ENCODE measurements around the gene TMEM154. TPM values are rescaled to one million over a fixed set of nuclear protein-coding genes. Genes with fewer than 3 reads are reported as not detected.

The TMEM154 gene
- total RNA-seq, 4 donors from 2014 or later, result 1.3 to 4.5 (median 2.9) TPM

DNA sequence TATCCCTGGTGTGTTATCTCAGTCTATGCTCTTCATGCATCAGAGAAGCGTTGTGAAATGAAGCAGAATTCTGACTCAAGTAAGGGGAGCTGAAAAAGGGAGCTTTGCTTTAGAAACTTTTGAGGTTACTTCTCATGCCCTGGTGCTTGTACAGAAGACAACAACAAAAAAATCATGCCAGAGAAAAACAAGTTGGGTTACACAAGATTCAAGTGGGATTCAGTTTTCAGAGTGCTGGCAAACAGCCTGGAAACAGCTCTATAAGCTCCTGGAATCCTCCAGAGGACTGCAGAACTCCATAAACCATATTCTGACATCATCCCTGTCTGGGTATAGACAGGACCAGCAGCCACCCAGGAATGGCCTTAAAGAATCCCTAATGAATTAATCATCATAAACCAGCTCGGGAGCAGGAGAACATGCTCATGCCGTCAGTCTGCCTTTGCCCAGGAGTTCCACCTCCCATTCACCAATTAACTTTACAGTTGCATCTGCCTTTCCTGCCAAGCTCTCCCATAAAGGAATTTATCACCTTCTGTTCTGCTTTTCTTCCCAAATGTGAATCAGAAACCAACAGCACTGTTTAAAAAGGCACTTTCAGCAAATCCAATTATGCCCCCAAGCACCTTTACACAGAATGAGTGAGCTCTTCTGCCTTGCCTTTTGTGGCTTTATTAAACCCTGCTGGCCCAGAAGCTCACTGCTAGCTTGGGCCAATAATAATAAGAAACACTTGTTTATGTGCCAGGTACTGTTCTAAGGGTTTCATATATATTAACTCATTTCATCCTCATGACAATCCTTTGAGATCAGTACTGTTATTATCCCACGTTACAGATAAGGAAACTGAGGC is 89.4 kb downstream of the TMEM154 start:
- Histone ChIP-seq H3K4me1 (no peaks in the 10 kb centered on the region), H3K27ac (no peak overlapping the region), H3K36me3 (no peaks in the 10 kb centered on the region), H3K4me3 (no peak overlapping the region), H3K27me3 (no peaks in the 10 kb centered on the region), H3K9me3 (no peaks in the 10 kb centered on the region)
- no peak for DNase-seq
- TF ChIP-seq, protein P1, sequence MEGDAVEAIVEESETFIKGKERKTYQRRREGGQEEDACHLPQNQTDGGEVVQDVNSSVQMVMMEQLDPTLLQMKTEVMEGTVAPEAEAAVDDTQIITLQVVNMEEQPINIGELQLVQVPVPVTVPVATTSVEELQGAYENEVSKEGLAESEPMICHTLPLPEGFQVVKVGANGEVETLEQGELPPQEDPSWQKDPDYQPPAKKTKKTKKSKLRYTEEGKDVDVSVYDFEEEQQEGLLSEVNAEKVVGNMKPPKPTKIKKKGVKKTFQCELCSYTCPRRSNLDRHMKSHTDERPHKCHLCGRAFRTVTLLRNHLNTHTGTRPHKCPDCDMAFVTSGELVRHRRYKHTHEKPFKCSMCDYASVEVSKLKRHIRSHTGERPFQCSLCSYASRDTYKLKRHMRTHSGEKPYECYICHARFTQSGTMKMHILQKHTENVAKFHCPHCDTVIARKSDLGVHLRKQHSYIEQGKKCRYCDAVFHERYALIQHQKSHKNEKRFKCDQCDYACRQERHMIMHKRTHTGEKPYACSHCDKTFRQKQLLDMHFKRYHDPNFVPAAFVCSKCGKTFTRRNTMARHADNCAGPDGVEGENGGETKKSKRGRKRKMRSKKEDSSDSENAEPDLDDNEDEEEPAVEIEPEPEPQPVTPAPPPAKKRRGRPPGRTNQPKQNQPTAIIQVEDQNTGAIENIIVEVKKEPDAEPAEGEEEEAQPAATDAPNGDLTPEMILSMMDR (IDR thresholded peaks at IDR 0.05), result no peak
- no peak for TF ChIP-seq POLR2A (IDR thresholded peaks at IDR 0.05)
- intact Hi-C loops (cut with DNase I; ENCODE audit: low total_unique reads), result no loop called here

DNA sequence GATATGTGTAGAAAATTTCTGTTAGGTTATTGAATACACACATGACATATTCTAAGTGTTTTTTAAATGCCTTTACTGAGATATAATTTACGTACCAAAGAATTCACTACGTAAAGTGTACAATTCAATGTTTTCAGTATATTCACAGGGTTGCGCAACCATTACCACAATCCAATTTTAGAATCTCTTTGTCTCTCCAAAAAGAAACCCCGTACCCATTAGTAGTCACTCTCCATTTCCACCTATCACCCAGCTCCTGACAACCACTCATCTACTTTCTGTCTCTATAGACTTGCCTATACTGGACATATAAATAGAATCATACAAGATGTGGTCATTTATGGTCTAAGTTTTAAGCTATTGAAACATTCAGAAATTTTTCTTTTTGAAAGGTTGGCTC is 90.9 kb downstream of the TMEM154 start:
- TF ChIP-seq, protein P1 (IDR thresholded peaks at IDR 0.05), result no peak
- no peak for TF ChIP-seq POLR2A (IDR thresholded peaks at IDR 0.05)
- H3K4me3 ChIP-seq, result no peak overlapping the region
- H3K9me3 ChIP-seq, result no peaks in the 10 kb centered on the region
- DNase-seq, result no peak
- no peak overlapping the region for H3K27ac ChIP-seq
- intact Hi-C loops (cut with DNase I; ENCODE audit: low total_unique reads), result no loop called here
- H3K36me3 ChIP-seq, result no peaks in the 10 kb centered on the region
- no peaks in the 10 kb centered on the region for H3K4me1 ChIP-seq
- H3K27me3 ChIP-seq, result no peaks in the 10 kb centered on the region

DNA sequence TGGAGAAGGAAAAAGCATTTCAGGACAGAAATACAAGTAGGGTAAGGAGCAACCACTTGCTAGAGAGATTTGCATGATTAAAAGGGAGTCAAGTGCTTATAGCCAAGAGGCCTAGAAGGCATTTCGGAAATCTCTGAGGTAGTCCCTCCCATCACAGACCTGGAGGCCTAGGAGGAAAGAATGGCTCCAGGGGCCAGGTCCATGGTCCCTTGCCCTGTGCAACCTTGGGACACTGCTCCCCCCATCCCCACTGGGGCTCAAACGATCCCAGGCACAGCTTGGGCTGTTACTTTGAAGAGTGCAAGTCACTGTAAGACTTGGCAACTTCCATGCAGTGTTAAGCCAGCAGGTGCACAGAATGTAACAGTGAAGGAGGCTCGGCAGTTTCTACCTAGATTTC is 92.7 kb downstream of the TMEM154 start:
- intact Hi-C loops (cut with DNase I; ENCODE audit: low total_unique reads), result no loop called here
- Histone ChIP-seq H3K4me3 (no peak overlapping the region), H3K4me1 (no peaks in the 10 kb centered on the region), H3K27ac (no peak overlapping the region), H3K36me3 (no peaks in the 10 kb centered on the region), H3K9me3 (no peaks in the 10 kb centered on the region), H3K27me3 (no peaks in the 10 kb centered on the region)
- TF ChIP-seq POLR2A (IDR thresholded peaks at IDR 0.05), result no peak
- TF ChIP-seq, protein P1 (IDR thresholded peaks at IDR 0.05), result no peak
- DNase-seq, result no peak

DNA sequence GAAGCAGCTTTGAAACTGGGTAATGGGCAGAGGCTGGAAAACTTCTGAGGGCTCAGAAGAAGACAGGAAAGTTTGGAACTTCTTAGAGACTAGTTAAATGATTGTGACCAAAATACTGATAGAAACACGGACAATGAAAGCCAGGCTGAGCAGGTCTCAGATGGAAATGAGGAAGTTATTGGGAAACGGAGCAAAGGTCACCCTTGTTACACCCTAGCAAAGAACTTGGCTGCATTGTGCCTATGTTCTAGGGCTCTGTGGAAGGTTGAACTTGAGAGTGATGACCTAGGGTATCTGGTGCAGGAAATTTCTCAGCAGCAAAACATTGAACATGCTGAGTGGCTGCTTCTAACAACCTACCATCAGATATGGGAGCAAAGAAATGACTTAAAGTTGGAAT is 93.1 kb downstream of the TMEM154 start:
- Histone ChIP-seq H3K4me3 (no peak overlapping the region), H3K27ac (no peak overlapping the region), H3K27me3 (no peaks in the 10 kb centered on the region), H3K9me3 (no peaks in the 10 kb centered on the region), H3K4me1 (no peaks in the 10 kb centered on the region), H3K36me3 (no peaks in the 10 kb centered on the region)
- no peak for DNase-seq
- intact Hi-C loops (cut with DNase I; ENCODE audit: low total_unique reads), result no loop called here
- TF ChIP-seq, protein P1 (IDR thresholded peaks at IDR 0.05), result no peak
- no peak for TF ChIP-seq POLR2A (IDR thresholded peaks at IDR 0.05)

DNA sequence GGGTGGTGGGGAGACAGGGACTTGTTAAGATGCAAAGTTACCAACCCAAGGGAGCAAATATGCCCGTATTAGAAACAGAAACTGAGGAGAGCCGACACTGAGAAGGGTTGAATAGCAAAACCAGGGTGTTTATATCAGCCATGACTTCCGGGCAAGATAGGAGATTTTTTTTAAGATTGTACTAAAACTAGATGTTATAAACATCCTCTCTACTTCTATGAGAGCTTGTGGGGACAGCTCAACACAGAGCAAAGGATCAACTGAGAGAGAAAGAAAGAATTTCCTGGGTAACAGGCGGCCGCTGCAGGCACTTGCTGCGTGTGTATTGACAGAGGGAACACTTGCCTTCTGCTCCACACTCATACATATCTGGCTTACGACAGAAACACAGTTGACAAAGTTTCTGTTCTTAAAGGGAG is 94.8 kb downstream of the TMEM154 start:
- Histone ChIP-seq H3K9me3 (no peaks in the 10 kb centered on the region), H3K4me1 (no peaks in the 10 kb centered on the region), H3K27me3 (no peaks in the 10 kb centered on the region), H3K36me3 (no peaks in the 10 kb centered on the region), H3K27ac (no peak overlapping the region), H3K4me3 (no peak overlapping the region)
- DNase-seq, result no peak
- TF ChIP-seq POLR2A (IDR thresholded peaks at IDR 0.05), result no peak
- TF ChIP-seq, protein P1 (IDR thresholded peaks at IDR 0.05), result no peak
- intact Hi-C loops (cut with DNase I; ENCODE audit: low total_unique reads), result no loop called here

Data from uterus (tissue), 4 donors.